Hematopoietic multipotent progenitor cell treated with erythropoietin and hydrocortisone succinate and interleukin-3 and kit ligand, for 8 days (in vitro differentiated cells): ENCODE measurements around the gene ARHGAP28.
"Not testable (repeated sequence)": the region's sequence is repeated elsewhere in the genome, so short reads cannot be mapped to it uniquely, and the experiment has no call there.

Experiments used
- DNase-seq: peaks from one replicate; pipeline ENCODE4 v3.0.0-alpha.2; 2015

The ARHGAP28 gene

GRCh38 chr18:6821356-6821755, 91.8 kb downstream of the ARHGAP28 start:
- no peak for DNase-seq

DNA sequence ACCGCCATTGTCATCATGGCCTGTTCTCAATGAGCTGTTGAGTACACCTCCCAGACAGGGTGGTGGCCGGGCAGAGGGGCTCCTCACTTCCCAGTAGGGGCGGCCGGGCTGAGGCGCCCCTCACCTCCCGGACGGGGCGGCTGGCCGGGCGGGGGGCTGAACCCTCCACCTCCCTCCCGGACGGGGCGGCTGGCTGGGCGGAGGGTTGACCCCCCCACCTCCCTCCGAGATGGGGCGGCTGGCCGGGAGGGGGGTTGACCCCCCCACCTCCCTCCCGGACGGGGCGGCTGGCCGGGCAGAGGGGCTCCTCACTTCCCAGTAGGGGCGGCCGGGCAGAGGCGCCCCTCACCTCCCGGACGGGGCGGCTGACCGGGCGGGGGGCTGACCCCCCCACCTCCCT, 97.6 kb downstream of the ARHGAP28 start:
- not testable (repeated sequence) for DNase-seq

DNA sequence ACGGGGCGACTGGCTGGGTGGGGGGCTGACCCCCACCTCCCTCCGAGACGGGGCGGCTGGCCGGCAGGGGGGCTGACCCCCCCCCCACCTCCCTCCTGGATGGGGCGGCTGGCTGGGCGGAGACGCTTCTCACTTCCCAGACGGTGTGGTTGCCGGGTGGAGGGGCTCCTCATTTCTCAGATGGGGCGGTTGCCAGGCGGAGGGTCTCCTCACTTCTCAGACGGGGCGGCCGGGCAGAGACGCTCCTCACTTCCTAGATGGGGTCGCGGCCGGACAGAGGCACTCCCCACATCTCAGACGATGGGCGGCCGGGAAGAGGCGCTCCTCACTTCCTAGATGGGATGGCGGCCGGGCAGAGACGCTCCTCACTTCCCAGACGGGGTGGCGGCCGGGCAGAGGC, 98.0 kb downstream of the ARHGAP28 start:
- DNase-seq: not testable (repeated sequence)

- DNase-seq: no peak
These were observed 101.4 kb downstream of the ARHGAP28 start for GRCh38 chr18:6830916-6831315.

- no peak for DNase-seq
These were observed 105.8 kb downstream of the ARHGAP28 start for GRCh38 chr18:6835345-6835744.

- no peak for DNase-seq
These were observed 106.8 kb downstream of the ARHGAP28 start for GRCh38 chr18:6836331-6836730.

DNA sequence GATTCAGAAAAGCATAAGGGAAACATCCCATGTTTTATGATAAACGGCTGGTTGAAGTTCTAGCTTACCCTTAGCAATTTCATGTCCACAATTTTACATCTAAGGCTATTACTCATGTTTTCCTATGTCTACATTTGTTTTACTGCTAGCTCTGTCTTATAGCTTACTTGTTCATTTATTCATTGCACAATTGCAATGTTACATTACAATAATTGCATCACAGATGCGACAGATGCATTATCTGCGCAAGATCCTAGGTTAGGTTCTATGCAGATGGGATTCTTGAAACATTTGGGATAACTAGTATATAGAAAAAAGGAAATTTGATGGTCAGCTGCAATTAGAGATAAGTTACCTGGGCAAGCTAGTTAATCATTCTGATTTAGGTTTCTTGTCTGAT, 108.4 kb downstream of the ARHGAP28 start:
- no peak for DNase-seq

DNA sequence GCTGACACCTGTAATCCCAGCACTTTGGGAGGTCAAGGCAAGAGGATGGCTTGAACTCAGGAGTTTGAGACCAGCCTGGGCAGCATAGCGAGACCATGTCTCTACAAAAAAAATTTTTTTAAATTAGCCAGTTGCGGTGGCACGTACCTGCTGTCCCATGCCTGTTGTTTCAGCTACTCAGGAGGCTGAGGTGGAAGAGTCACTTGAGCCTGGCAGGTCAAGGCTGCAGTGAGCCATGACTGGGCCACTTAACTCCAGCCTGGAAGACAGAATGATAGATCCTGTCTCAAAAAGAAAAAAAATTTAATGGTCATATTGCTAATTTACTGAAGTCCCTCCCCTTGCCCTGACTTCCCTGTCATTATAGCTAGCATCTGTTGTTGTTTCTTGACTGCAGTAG, 112.6 kb downstream of the ARHGAP28 start:
- DNase-seq: no peak

GRCh38 chr18:6843308-6843707, 113.8 kb downstream of the ARHGAP28 start:
- DNase-seq: no peak

DNA sequence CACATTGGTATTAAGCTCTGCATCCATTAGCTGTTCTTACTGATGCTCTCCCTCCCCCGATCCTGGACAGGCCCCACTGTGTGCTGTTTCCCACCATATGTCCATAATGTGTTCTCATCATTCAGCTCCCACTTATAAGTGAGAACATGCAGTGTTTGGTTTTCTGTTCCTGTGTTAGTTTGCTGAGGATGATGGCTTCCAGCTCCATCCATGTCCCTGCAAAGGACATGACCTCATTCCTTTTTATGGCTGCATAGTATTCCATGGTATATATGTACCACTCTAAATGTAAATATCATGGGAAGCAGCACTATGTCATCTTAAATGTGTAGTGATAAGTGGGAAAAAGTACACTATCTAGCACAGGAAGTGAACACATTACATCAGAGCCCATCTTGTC, 116.0 kb downstream of the ARHGAP28 start:
- not testable (repeated sequence) for DNase-seq

DNA sequence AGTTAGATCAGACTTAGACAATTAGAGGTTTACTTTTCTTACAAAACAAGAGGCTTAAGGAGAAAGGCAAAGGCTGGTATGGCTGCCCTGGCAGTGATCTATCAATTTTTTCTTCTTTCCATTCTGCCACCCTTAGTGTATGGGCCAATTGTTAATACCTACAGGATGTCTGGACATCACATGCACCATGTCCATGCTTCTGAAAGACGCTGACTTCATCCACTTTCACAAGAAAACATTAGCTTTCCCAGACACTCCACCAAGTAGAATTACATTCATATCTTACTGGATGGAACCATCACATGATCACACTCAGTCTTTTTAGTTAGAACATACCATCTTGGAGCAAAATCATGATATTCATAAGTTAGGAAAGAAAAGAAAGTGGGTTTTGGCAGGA, 120.9 kb downstream of the ARHGAP28 start:
- DNase-seq: no peak

- DNase-seq: no peak
These were observed 122.0 kb downstream of the ARHGAP28 start for GRCh38 chr18:6851480-6851879.

- no peak for DNase-seq
These were observed 125.3 kb downstream of the ARHGAP28 start for GRCh38 chr18:6854811-6855210.

- DNase-seq: no peak
These were observed 126.3 kb downstream of the ARHGAP28 start for GRCh38 chr18:6855767-6856166.

- no peak for DNase-seq
These were observed 127.8 kb downstream of the ARHGAP28 start for GRCh38 chr18:6857300-6857699.

DNA sequence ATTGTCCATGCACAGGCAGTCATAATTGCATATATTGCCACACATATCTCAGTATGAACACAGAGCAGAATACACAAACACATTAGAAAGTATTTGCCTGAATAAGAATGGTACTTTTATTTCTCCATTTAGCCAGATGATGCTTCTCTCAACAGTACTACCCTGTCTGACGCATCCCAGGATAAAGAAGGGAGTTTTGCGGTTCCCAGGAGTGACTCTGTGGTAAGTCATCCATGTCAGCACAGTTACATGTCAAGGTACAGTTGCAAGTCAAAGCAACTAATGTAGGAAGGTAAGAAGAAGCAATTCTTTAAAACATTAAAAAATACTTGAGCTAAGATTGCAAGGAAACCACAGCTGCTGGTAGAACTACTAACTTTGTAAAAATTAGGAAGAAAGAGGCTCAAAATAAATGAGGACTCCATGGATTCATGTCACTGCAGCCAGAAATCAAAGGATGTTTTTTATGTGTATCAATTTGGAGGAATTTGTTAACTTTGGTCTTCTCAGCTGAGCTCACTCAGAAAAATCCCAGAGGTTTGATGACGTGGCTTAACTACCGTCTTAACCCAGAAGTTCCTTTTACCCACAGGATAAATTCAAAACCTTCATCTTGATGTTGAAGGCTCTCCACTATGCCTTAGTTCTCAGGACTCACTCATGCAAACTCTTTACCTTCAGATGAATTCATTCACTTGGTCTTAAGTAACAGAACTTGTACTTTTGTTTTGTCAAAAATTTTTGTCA, 130.3 kb downstream of the ARHGAP28 start:
- DNase-seq: no peak

DNA sequence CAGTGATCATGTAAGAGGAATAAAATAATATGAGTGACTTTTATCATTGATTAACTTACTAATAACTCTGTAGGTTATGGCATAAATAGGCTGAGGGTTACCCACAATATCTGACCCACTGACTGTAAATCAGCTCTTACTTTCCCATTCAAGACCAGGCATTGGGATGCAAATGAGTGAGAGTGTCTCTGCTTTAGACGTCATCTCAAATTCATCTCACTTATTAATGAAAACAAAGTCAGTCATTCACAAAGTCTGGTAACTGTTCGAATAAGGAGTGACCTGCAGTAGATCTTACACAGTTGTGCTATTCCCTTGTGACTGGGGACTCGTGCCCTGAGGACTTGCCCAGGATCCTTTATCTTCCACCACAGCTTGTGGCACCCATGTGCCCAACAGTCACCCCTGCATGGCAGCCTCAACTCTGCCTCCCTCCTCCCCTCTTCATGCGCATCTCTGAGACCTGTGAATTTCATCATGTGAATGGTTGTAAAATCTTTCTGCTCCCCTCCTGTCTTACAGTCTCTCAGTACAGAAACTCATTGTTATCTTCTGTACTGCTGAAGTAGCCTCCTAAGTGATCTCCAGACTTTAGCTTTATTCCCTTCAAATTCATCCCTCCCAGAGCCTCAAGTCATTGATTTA, 131.4 kb downstream of the ARHGAP28 start:
- no peak for DNase-seq

GRCh38 chr18:6865251-6865650, 135.7 kb downstream of the ARHGAP28 start:
- no peak for DNase-seq

GRCh38 chr18:6866552-6867085, 137.1 kb downstream of the ARHGAP28 start:
- no peak for DNase-seq

DNA sequence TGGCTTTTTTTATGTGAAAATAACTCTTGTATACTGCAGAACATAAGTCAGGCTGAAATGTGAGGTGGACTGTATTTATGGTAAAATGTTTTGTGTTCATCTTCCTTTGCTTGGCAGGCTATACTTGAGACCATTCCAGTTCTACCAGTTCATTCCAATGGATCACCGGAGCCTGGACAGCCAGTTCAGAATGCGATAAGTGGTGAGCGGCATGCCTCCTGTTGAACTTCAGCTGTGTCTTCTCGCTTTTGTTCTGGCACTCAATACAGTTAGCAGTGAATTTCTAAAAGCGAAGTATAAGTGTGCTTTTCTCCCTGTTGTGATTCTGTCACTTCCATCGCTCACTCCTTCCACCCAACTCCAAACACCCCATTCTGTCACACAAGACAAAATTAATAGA, 138.5 kb downstream of the ARHGAP28 start:
- no peak for DNase-seq

DNA sequence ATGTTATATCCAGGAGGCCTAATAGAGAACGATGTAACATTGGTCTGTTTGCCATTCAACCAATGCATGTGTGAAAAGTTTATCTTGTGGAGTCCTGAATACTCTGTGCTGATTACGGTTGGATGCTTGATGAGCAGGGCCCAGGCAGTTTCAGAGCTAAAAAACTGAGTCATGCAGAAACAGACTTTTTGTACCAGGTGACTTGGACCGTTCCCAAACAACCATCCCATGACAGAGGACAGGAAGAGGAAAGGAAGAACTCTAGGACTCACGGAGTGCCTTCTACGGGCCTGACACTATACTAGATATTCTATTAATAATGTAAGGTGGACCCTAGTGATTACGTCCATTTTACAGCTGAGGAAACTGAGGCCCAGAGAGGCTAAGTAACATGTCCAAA, 142.1 kb downstream of the ARHGAP28 start:
- no peak for DNase-seq

DNA sequence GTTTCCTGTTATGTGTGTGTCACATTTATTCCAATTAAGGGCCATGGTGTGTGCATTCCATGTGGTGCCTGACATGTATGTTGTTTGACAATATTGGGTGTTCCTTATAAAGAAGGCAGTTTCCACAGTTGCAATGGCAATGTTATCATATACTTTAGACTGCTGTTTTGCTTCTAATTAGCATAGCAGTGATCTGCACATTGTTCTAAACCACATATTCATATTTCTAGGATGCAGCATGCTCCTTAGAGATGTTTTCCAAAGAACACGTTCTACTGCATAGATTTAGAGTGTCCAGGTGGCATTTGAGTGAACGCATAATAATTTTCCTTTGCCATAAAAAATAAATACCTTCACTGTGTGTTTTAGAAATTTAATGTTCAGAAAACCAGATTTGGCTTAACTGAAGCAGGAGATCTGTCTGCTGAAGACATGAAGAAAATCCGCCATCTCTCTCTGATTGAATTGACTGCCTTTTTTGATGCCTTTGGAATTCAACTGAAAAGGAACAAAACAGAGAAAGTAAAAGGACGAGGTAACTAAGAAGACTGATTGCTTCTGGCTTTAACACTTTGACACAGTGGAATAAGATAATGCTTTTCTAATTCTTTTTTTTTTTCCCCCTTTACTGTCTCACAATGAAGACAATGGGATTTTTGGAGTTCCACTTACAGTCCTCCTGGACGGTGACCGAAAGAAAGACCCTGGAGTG, 143.7 kb downstream of the ARHGAP28 start:
- no peak for DNase-seq

- no peak for DNase-seq
These were observed 144.8 kb downstream of the ARHGAP28 start for GRCh38 chr18:6874315-6874714.

GRCh38 chr18:6875749-6876148, 146.2 kb downstream of the ARHGAP28 start:
- no peak for DNase-seq
